Measurements from ENCODE around the gene MICU2. TPM values are rescaled to one million over a fixed set of nuclear protein-coding genes. Genes with fewer than 3 reads are reported as not detected.
"Not testable (repeated sequence)": the region's sequence is repeated elsewhere in the genome, so short reads cannot be mapped to it uniquely, and the experiment has no call there.

MICU2 gene
- polyA plus RNA-seq, 3 donors = 16.6 to 28.9 (median 25.0) TPM

DNA sequence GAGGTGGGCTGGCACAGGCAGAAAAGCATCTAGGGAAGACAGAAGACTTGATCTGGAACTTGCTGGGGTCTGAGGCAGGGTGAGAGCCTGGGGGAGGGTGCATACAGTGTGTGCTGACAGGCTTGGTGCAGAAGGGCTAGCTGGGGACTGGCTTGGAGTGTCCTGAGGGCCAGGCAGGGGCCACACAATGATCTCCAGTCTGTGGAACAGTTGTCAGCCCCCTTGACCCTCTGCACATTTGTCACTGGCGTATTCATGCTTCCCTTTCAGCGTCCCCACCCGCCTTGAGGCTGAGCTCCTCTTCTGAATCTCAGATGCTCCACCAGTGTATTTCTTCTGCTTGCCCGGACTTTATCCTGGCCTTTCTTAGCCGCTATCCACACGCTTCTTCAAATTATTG, 2.8 kb upstream of the MICU2 start:
- 61 to 78% (median 66%) methylated on average over 6 of the region's 6 CpGs for WGBS, 3 donors
- no peak overlapping the region for H3K27ac ChIP-seq (ENCODE audit: low read depth, low read length)

DNA sequence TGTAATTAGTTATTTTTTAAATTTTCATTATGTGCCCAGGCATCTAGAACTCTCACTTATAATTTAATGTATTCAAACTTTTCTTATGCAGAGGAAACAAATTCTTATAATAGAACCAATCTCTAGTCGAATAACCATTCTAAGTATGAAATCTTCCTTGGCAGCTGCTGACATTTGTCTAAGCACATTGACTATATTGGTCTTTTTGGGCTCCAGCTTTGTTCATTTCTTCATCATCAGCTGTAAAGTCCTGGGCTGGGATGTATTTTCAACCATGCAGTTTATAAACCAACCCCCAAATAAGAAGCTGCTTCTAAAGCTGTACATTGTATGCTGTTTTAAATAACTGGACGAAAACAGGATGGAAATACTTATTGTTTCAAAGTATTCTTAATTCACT, 2.3 kb upstream of the MICU2 start:
- 65 to 72% (median 69%) methylated on average over 2 of the region's 2 CpGs for WGBS, 3 donors
- H3K27ac ChIP-seq (ENCODE audit: low read depth, low read length) = no peak overlapping the region

DNA sequence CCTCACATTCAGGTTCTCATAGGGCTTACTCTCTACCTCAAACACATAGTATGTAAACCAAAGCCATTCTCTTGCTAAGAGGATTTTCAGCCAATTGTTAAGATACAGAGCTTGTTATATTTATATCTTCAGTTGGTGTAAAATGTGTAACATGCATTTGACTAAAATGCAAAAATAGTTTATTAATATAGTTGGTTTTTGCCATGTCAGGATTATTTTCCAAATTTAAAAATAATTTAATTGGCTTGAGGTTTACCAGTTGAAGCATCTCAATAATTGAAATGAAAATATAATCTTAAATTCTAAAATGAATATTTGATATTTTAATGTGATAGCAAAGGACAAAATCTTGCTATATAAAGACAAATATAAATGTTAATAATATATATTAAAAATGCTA, 7.2 kb downstream of the MICU2 start:
- H3K27ac ChIP-seq (ENCODE audit: low read depth, low read length) = no peak overlapping the region

DNA sequence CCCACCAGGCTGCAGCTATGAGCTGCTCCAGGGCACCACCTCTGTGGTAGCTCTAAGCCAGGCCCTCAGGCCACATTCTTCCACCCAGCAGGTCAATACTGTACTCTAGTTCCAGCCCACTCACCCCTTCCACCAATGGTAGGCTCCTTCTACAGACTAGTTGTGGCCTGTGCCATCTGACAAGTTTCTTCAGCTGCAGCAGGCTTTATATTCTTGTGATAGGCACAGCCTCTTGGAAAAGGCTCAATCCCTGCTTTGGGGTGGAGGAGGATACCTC, 8.5 kb downstream of the MICU2 start:
- no peak overlapping the region for H3K27ac ChIP-seq (ENCODE audit: low read depth, low read length)

DNA sequence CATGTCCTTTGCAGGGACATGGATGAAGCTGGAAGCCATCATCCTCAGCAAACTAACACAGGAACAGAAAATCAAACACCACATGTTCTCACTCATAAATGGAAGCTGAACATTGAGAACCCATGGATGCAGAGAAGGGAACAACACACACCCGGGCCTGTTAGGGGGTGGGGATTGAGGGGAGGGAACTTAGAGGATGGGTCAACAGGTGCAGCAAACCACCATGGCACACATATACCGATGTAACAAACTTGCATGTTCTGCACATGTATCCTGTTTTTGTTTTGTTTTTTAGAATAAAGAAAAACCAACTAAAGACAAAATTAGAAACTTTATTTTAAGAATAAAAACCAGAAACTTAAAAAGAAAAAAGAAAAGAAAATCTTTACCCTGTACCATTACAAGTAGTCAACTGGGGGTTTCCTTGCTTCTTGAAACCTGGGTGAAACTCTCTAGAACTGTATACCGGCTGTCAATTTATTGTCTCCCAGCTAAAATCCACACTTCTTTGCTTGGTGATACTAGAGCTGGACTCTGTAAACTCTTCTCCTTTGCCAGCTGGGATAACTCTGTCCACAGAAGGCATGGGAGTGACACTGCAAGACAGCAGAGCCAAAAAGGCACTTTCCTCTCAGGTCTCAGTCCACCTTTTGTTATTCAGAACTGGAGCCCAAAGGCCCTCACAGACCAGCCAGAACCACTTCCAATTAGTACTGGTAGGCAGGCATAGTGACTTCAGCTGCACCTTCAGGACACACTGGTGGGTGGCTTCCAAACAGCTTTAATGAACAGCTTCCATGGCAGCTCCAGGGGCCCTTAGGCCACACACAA, 9.0 kb downstream of the MICU2 start:
- WGBS, 3 donors = 81 to 95% (median 91%) methylated on average over 3 of the region's 3 CpGs
- H3K27ac ChIP-seq (ENCODE audit: low read depth, low read length) = no peak overlapping the region

DNA sequence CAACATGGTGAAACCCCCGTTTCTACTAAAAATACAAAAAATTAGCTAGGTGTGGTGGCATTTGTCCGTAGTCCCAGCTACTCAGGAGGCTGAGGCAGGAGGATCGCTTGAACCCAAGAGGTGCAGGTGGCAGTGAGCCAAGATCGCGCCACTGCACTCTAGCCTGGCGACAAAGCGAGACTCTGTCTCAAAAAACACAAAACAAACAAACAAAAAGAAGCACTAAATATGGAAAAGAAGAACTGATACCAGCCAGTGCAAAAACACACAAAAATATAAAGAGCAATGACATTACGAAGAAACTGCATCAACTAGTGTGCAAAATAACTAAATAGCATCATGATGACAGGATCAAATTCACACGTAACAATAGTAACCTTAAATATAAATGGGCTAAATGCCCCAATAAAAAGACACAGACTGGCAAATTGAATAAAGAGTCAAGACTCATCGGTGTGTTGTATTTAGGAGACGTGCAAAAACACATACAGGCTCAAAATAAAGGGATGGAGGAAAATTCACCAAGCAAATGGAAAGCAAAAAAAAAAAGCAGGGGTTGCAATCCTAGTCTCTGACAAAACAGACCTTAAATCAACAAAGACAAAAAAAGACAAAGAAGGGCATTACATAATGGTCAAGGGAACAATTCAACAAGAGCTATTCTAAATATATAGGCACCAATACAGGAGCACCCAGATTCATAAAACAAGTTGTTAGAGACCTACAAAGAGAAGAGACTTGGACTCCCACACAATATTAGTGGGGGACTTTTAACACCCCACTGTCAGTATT, 13.1 kb downstream of the MICU2 start:
- H3K27ac ChIP-seq (ENCODE audit: low read depth, low read length) = not testable (repeated sequence)
- WGBS, 3 donors = 95 to 98% (median 96%) methylated on average over 11 of the region's 11 CpGs

DNA sequence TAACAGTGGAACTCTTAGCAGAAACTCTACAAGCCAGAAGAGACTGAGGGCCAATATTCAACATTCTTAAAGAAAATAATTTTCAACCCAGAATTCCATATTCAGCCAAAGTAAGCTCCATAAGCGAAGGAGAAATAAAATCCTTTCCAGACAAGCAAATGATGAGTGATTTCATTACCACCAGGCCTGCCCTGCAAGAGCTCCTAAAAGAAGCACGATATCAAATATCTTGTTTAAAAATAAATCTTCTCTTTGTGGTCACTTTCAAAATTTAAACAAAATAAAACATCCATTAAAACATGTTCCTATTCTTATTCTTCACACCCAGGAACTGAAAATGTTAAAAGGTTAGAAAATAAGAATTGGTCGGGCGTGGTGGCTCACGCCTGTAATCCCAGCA, 13.7 kb downstream of the MICU2 start:
- WGBS, 3 donors = 96 to 99% (median 97%) methylated on average over 5 of the region's 5 CpGs
- no peak overlapping the region for H3K27ac ChIP-seq (ENCODE audit: low read depth, low read length)

DNA sequence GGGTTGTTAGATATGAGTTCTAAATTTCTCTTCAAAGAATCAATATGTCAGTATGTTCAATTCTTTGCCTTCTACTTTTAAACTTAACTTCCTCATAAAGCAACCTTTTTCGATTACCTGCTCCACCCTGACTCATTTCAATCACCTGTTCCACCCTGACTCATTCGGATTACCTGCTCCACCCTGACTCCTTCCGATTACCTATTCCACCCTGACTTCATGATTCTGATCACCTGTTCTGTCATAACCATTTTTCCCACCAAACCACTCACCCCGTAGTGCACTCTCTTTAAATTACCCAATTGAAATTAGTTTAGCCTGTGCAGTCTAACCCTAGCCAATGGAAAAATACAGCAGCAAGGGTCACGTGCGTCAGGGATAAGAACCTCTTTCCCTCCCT, 14.5 kb downstream of the MICU2 start:
- WGBS, 3 donors = 96 to 98% (median 98%) methylated on average over 6 of the region's 6 CpGs
- H3K27ac ChIP-seq (ENCODE audit: low read depth, low read length) = not testable (repeated sequence)

DNA sequence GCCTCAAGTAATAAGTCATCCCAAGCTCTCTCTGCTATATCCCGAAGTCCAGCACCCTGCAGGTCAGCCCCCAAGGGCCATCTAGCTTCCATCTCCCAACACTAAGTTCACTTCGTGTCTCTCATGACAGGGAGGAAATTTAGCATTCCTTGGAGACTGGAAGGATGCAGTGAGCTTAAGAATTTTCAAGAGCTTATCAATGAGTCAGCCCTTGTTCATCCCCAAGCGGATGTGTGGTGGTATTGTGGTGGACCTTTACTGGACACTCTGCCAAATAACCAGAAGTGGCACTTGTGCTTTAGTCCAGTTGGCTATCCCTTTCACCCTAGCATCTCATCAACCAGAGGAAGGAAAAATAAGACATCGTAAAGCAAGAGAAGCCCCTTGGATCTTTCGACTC, 15.6 kb downstream of the MICU2 start:
- not testable (repeated sequence) for H3K27ac ChIP-seq (ENCODE audit: low read depth, low read length)
- 82 to 94% (median 89%) methylated on average over 5 of the region's 5 CpGs for WGBS, 3 donors

DNA sequence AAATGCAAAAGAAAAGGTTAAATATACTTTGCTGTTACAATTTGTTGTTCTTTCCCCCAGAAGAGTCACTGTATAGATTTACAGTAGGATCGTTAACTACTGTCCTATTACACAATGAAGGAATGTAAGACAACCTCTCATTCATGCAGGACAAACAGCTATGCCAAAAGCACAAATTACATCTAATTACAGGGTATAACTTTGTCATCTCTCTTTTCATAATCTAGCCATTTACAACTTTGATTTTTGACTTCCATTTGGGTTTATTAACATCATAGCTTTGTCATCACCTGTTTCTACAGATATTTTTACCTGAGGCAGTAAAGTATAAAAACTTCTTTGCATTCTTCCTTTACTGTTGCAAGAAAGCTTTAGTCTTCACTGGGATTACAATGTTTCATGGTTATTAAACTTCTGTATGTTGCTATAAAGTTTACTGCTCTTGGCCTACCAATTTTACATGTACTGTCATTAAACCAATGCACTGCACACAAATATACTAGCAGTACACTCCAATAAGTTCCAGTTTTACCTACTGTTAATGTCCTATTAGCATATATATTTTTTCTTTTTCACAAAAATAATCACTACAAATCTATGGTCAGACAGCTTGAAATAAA, 18.9 kb downstream of the MICU2 start:
- WGBS, 3 donors = 78 to 94% (median 83%) methylated on average over 1 of the region's 1 CpG
- no peak overlapping the region for H3K27ac ChIP-seq (ENCODE audit: low read depth, low read length)

DNA sequence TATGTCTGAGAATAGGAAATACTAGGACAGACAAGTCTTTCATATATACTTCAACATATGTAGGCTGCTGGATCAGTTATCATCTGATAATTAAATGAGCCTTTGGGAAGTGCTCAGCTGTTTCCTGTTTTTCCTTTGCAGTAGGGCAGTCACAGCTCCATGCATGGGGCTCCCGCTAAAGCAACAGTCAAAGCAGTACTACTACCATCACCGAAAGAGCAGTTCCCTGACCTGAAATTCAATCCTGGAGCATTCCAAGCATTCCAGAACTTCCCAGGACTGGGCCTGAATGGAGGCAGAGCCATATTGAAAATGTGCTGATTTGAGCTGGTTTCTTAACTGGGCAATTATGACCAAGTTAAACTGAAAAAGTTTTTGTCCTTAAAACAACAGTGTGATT, 20.5 kb downstream of the MICU2 start:
- H3K27ac ChIP-seq (ENCODE audit: low read depth, low read length) = no peak overlapping the region
- WGBS, 3 donors = 62 to 88% (median 68%) methylated on average over 2 of the region's 2 CpGs

DNA sequence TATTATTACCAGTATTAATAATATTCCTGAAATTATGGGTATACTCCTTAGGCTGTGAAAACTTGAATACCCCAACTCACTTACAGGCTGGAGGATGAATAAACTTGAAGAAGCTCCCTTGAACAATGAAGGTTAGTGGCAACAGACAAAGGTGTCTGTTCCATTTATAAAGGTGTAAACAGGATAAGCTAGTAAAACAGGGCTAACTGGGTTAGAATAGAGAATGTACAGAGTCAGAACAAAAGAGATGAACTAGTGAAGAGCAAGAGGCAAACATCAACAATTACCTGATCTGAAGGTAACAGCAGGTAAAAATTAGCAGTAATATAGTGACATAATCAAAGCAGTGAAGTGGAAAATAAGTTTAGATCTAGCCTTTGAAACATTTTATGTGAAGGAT, 23.2 kb downstream of the MICU2 start:
- H3K27ac ChIP-seq (ENCODE audit: low read depth, low read length) = no peak overlapping the region

DNA sequence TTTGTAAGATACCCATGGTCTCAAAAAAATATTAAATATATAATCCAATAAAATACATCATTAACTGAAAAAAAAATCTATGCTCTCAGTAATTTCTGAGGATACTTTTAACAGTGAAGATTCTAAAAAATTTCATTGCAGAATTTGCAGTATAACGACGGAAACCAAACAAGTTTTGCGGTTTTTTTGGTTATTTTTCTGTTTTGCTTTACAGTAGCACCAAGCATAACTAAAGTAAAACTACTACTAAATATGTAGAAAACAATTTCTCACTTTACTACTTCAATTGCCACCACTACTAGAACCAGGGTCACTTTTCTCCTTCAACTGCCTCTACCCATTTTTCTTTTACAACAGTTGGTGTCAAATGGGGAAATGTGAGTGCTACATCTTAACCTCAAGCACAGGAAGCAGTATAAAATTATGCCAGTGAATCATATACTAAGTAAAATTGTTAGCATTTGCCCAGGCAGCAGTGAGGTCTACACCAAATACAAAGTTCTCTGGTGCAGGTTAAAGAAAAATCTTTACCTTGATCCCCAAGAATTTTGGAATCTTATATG, 24.1 kb downstream of the MICU2 start:
- WGBS, 3 donors = 94 to 98% (median 95%) methylated on average over 3 of the region's 3 CpGs
- H3K27ac ChIP-seq (ENCODE audit: low read depth, low read length) = no peak overlapping the region

DNA sequence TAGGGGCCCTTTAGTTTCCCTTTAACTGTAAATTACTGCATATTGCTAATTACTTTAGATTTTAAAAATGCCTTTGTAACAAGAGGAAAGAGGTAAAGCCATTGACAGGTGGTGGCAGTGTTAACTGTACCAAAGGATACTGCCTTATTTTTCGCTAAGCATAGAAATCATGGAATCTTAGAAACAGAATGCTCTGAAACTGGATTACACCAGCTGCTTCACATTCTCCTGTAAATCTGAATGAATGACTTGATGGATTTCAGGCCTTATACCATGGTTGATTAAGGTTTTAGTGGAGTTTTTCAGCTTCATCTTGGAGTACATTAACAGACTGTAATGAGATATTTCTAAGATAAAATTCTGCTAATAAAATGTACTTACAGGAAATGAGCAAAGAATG, 25.2 kb downstream of the MICU2 start:
- 48 to 94% (median 92%) methylated on average over 1 of the region's 1 CpG for WGBS, 3 donors
- H3K27ac ChIP-seq (ENCODE audit: low read depth, low read length) = no peak overlapping the region

DNA sequence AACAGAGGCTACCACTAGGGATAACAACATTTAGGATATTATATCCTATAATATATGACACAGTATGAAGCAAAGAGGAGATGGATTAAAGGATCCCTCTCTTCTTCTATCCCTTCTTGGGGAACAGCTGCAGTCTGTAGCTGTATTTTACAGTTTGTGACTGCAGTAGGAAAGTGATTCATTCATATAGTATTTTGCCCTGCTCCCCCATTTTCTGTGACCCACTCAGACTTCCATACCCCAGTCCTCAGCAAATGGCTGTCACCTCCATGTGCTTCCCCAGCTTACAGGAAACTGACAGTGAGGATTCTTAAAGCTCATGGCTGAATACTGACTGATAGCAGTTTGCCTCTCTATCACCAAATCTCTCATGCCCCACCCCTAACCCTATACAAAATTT, 27.5 kb downstream of the MICU2 start:
- H3K27ac ChIP-seq (ENCODE audit: low read depth, low read length) = no peak overlapping the region

DNA sequence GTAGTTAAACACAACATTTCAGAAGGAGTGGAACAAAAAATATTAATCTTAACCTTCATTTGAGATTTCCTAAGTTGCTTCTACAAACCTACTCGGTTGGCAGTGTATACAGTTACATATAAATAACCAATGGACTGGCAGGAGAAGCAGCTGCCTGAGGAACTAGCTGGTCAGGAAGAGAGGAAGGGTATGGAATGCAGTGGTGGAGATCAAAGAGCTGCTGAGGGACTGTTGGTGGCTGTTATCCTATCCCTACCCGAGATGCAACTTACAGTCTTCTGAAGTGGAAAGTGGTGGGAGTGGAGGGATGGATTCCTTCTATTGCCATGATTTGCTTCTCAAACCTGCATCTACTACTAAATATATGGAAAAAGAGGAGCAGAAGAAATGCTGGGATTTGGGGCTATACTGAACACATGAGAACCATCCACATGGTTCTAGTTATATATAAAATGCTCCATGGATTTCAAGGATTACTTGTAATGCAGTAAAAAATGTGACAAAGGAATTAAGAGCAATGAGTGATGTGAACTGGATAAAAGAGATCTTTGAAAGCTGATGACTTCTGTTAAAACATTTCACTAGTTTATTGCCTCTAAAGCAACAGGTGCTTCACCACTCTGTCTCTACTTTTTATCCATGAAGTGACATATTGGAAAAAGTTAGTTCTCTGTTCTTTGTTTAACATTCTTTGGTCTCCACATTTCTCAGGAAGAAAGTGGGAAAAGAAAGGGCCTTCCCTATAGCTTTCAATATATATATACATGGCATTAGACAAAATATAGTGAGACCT, 29.9 kb downstream of the MICU2 start:
- 59 to 83% (median 71%) methylated on average over 2 of the region's 2 CpGs for WGBS, 3 donors
- H3K27ac ChIP-seq (ENCODE audit: low read depth, low read length) = no peak overlapping the region

DNA sequence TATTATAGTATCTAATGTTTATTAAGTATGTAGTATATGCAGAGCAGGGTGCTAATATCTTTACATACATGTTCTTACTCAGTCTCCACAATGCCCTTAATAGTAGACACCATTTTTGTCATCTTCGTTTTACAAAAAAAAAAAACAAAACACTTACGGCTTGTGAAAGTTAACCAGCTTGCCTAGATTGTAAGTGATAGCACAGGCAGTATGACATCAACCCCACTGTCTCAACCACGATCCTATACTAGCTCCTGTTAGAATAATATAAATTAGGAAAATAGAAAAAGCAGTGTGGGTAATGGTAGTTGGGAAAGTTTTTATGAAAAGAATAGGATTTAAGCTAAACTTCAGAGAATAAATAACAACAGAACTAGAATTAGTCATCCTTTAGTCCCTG, 34.3 kb downstream of the MICU2 start:
- 94 to 98% (median 96%) methylated on average over 3 of the region's 3 CpGs for WGBS, 3 donors
- no peak overlapping the region for H3K27ac ChIP-seq (ENCODE audit: low read depth, low read length)

DNA sequence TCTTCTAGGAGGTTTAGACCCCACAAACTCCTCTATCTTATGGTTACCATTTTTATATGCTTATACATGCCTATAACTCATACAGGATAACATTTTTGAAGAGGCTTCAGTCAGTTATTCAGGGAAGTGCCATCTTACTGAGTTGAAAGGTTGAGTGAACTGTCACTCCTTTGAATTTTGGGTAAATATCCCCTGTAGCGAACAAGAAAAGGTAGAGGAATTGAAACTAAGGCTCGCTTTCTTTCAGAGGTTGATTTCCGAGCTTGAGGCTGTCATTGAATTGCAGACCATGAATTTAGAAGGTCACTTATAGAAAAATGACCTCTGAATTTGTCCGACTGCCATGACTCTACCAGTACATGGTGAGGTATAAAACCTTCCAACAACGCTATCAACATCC, 35.1 kb downstream of the MICU2 start:
- 96 to 98% (median 96%) methylated on average over 5 of the region's 5 CpGs for WGBS, 3 donors
- H3K27ac ChIP-seq (ENCODE audit: low read depth, low read length) = no peak overlapping the region

DNA sequence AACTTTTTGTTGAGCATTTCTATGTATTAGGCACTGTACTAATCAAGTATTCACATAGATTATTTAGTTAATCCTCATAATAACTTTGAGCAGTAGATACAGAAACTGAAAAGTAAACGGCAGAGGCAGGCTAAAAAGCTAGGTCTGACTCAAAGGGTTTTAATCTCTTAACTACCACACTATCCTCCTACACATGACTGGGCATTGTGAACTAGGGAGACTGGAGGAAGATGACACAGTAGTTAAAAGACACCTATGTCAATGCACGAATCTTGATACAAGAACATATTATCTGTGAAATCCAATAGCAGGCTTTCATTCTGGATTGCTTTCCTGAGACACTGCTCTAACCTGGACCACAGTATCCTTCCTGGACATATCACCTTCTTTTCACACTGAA, 36.3 kb downstream of the MICU2 start:
- WGBS, 3 donors = 67 to 86% (median 73%) methylated on average over 2 of the region's 2 CpGs
- H3K27ac ChIP-seq (ENCODE audit: low read depth, low read length) = no peak overlapping the region

Data from adipose tissue (tissue), 3 donors.